Vagina (tissue), 2 donors: ENCODE data around the gene ATRIP. TPM values are rescaled to one million over a fixed set of nuclear protein-coding genes. Genes with fewer than 3 reads are reported as not detected.

Source experiments
- DNase-seq, 2 donors: peaks; one replicate each; pipeline ENCODE4 v3.0.0-alpha.2; 2017; ENCODE audit errors: extremely low spot score in 2 of 2
- H3K27ac ChIP-seq: fragments of 200-600 bp; sonication (generic); one replicate; pipeline ENCODE4 v1.5.1; 2019
- H3K27me3 ChIP-seq: fragments of 200-600 bp; sonication (generic); one replicate; pipeline ENCODE4 v1.5.1; 2019
- H3K36me3 ChIP-seq, 2 donors: fragments of 200-600 bp; sonication (generic); one replicate each; pipeline ENCODE4 v1.5.1; 2017 to 2019
- H3K4me1 ChIP-seq: fragments of 200-600 bp; sonication (generic); one replicate; pipeline ENCODE4 v1.5.1; 2019
- H3K4me3 ChIP-seq, 2 donors: fragments of 200-600 bp; sonication (generic); 1 replicate in 1 of 2; 2 replicates in 1 of 2; pipeline ENCODE4 v1.5.1; 2016 to 2019
- H3K9me3 ChIP-seq: fragments of 200-600 bp; sonication (generic); one replicate; pipeline ENCODE4 v1.5.1; 2019
- CTCF ChIP-seq, 3 experiments: fragments of 450-650 bp in 2 of 3; fragments of 200-600 bp in 1 of 3; sonication (generic) in 1 of 3; IDR thresholded peaks; one replicate each; pipeline ENCODE4 v1.5.1; 2017 to 2019; ENCODE audit warnings: antibody characterized with exemption in 3 of 3, mild to moderate bottlenecking in 2 of 3, moderate library complexity in 2 of 3
- POLR2A ChIP-seq, 2 donors: fragments of 450-650 bp; IDR thresholded peaks; one replicate each; pipeline ENCODE4 v1.6.1; 2017; ENCODE audit warnings: antibody characterized with exemption in 2 of 2, mild to moderate bottlenecking in 2 of 2, moderate library complexity in 2 of 2
- POLR2AphosphoS5 ChIP-seq, 2 donors: sonication (generic); formaldehyde crosslinking; IDR thresholded peaks; one replicate each; pipeline ENCODE4 v1.9.0; 2017; ENCODE audit warnings: antibody characterized with exemption in 2 of 2, mild to moderate bottlenecking in 2 of 2, low read depth in 1 of 2; ENCODE audit not compliant: insufficient read depth in 1 of 2
- intact Hi-C: fragments of 100-400 bp; cut with DNase I; formaldehyde crosslinking; loops from one replicate; pipeline ENCODE4 v1.15.1; 2023
- total RNA-seq: library from RNA; depleted of rRNA; stranded (reverse); fragments of >200 nt; gene quantifications from one replicate; pipeline ENCODE4 v1.2.3, GENCODE V29; 2016

ATRIP gene
- total RNA-seq, 1 donor from 2014 or later = 13.8 TPM

GRCh38 chr3:48507256-48508061 lies 60.9 kb downstream of the ATRIP start:
- no peak overlapping the region for H3K27ac ChIP-seq

DNA sequence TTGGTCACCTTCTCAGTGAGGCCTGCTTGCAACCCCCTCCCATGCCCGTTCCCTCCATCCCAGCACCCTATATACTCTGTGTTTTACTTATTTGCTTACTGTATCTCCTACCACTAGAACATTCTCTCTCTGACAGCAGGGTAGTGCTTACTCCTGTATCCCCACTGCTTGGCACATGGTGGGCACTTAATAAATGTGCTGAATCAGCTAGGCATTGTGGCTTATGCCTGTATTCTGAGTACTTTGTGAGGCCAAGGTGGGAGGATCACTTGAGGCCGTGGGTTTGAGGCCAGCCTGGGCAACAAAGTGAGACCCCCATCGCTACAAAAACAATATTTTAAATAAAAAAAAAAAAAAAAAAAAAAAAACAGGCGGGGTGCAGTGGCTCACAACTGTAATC lies 65.0 kb downstream of the ATRIP start:
- Histone ChIP-seq H3K27me3 (no peaks in the 10 kb centered on the region), H3K9me3 (no peaks in the 10 kb centered on the region), H3K36me3 (no peaks in the 10 kb centered on the region), H3K4me3 (no peak overlapping the region), H3K4me1 (peaks cover 15% of the 10 kb centered on the region), H3K27ac (no peak overlapping the region)
- intact Hi-C loops = no loop called here
- DNase-seq = no peak
- TF ChIP-seq POLR2AphosphoS5 (IDR thresholded peaks at IDR 0.05; ENCODE audit: insufficient read depth in 1 of 2, low read depth in 1 of 2) = no peak
- TF ChIP-seq POLR2A (IDR thresholded peaks at IDR 0.05) = no peak
- no peak for TF ChIP-seq CTCF (IDR thresholded peaks at IDR 0.05)

More at GRCh38 chr3:48507256-48508061, 60.9 kb downstream of the ATRIP start:
- Histone ChIP-seq H3K36me3 (no peaks in the 10 kb centered on the region), H3K4me3 (no peak overlapping the region), H3K4me1 (peaks cover 38% of the 10 kb centered on the region), H3K9me3 (no peaks in the 10 kb centered on the region), H3K27me3 (no peaks in the 10 kb centered on the region)
- intact Hi-C loops = no loop called here
- DNase-seq = no peak
- TF ChIP-seq POLR2AphosphoS5 (IDR thresholded peaks at IDR 0.05; ENCODE audit: insufficient read depth in 1 of 2, low read depth in 1 of 2) (peak; percentile 29 to 35), CTCF (IDR thresholded peaks at IDR 0.05) (peak in 1 of 3 experiments; percentile 33), POLR2A (IDR thresholded peaks at IDR 0.05) (no peak)

GRCh38 chr3:48514431-48515227 lies 68.1 kb downstream of the ATRIP start:
- no peak overlapping the region for H3K4me3 ChIP-seq
- no peaks in the 10 kb centered on the region for H3K36me3 ChIP-seq
- no peak for DNase-seq
- intact Hi-C loops = no loop called here
- no peaks in the 10 kb centered on the region for H3K27me3 ChIP-seq
- no peak for TF ChIP-seq POLR2A (IDR thresholded peaks at IDR 0.05)
- no peak for TF ChIP-seq POLR2AphosphoS5 (IDR thresholded peaks at IDR 0.05; ENCODE audit: insufficient read depth in 1 of 2, low read depth in 1 of 2)
- no peak for TF ChIP-seq CTCF (IDR thresholded peaks at IDR 0.05)
- no peaks in the 10 kb centered on the region for H3K9me3 ChIP-seq
- H3K27ac ChIP-seq = no peak overlapping the region
- no peaks in the 10 kb centered on the region for H3K4me1 ChIP-seq

Other genes starting within 250 kb of the ATRIP start
- not detected for gene CAMP, start 223.2 kb upstream of the ATRIP start, total RNA-seq
- gene ZNF589, start 205.6 kb upstream of the ATRIP start, total RNA-seq = 12.3 TPM
- gene NME6, start 145.4 kb upstream of the ATRIP start, total RNA-seq = 17.2 TPM
- gene SPINK8, start 113.1 kb upstream of the ATRIP start, total RNA-seq = not detected
- gene FBXW12, start 74.5 kb upstream of the ATRIP start, total RNA-seq = not detected
- gene PLXNB1, start 16.7 kb upstream of the ATRIP start, total RNA-seq = 257 TPM
- gene CCDC51, start 6.6 kb upstream of the ATRIP start, total RNA-seq = 11.5 TPM
- gene TMA7, start 6.5 kb upstream of the ATRIP start, total RNA-seq = 251 TPM
- 133 TPM for gene SHISA5, start 57.4 kb downstream of the ATRIP start, total RNA-seq
- 7.4 TPM for gene PFKFB4, start 110.1 kb downstream of the ATRIP start, total RNA-seq
- 5.2 TPM for gene UCN2, start 117.0 kb downstream of the ATRIP start, total RNA-seq
- gene COL7A1, start 148.6 kb downstream of the ATRIP start, total RNA-seq = 148 TPM
- 190 TPM for gene UQCRC1, start 162.9 kb downstream of the ATRIP start, total RNA-seq
- not detected for gene TMEM89, start 175.0 kb downstream of the ATRIP start, total RNA-seq
- gene SLC26A6, start 188.7 kb downstream of the ATRIP start, total RNA-seq = 35.1 TPM
- 2.2 TPM for gene CELSR3, start 216.1 kb downstream of the ATRIP start, total RNA-seq
- gene NCKIPSD, start 239.2 kb downstream of the ATRIP start, total RNA-seq = 45.9 TPM